Adrenal gland (tissue), 12 donors: ENCODE measurements around the gene CDC14B. TPM values are rescaled to one million over a fixed set of nuclear protein-coding genes. Genes with fewer than 3 reads are reported as not detected.
"Not testable (repeated sequence)": the region's sequence is repeated elsewhere in the genome, so short reads cannot be mapped to it uniquely, and the experiment has no call there.

Source experiments
- DNase-seq, 7 donors: peaks; one replicate each; pipeline ENCODE4 v3.0.0-alpha.2; 2019 to 2020
- H3K27ac ChIP-seq, 5 donors: fragments of 200-600 bp; sonication (generic) in 4 of 5; 1 replicate in 3 of 5; 2 replicates in 2 of 5; pipeline versions ENCODE4 v1.5.1 to v1.8.0; 2016 to 2020; ENCODE audit warnings: mild to moderate bottlenecking in 1 of 5
- H3K27me3 ChIP-seq: fragments of 200-600 bp; 2 replicates; pipeline ENCODE4 v1.8.0; 2021
- H3K36me3 ChIP-seq, 2 donors: fragments of 200-600 bp; replicated peaks in 1 of 2; 1 replicate in 1 of 2; 2 replicates in 1 of 2; pipeline versions ENCODE4 v1.5.1 to v1.8.0; 2018 to 2022
- H3K4me1 ChIP-seq, 2 donors: fragments of 200-600 bp; replicated peaks in 1 of 2; 1 replicate in 1 of 2; 2 replicates in 1 of 2; pipeline versions ENCODE4 v1.5.1 to v1.8.0; 2018 to 2021
- H3K4me3 ChIP-seq, 4 donors: fragments of 200-600 bp; sonication (generic) in 3 of 4; one replicate each; pipeline ENCODE4 v1.5.1; 2016 to 2018
- H3K9me3 ChIP-seq, 3 donors: fragments of 200-600 bp; sonication (generic) in 1 of 3; replicated peaks in 1 of 3; 1 replicate in 2 of 3; 2 replicates in 1 of 3; pipeline versions ENCODE4 v1.5.1 to v1.8.0; 2016 to 2021
- POLR2A ChIP-seq, 2 donors: fragments of 450-650 bp; IDR thresholded peaks; one replicate each; pipeline ENCODE4 v1.6.1; 2017; ENCODE audit warnings: antibody characterized with exemption in 2 of 2, mild to moderate bottlenecking in 2 of 2, moderate library complexity in 1 of 2
- WGBS, 4 donors: extraction: QIAGEN DNeasy Blood & Tissue Kit in 2 of 4; methylation state at CpG; one replicate each; pipeline versions ENCODE4 v1.1.5 to v1.1.7; 2013 to 2017; 5-methylcytosine and 5-hydroxymethylcytosine counted together
- intact Hi-C, 2 donors: fragments of 100-400 bp; cut with DNase I; formaldehyde crosslinking; loops; one replicate each; pipeline versions ENCODE4 v1.14.1 to v1.15.0; 2022 to 2023
- polyA plus RNA-seq, 3 donors: library from polyadenylated mRNA; stranded (reverse); fragments of 200-250 nt in 2 of 3; fragments of 350-450 nt in 1 of 3; fragmentation: Illumina TruSeq in 1 of 3; extraction: RNeasy Lipid Tissue Mini Kit (QIAGEN cat#74804) in 1 of 3; gene quantifications; one replicate each; pipeline ENCODE4 v1.2.3, GENCODE V29; 2013 to 2014
- total RNA-seq, 9 donors: library from RNA; depleted of rRNA in 4 of 9; stranded (reverse); fragments of >200 nt in 4 of 9; fragments of 120-200 nt in 1 of 9; fragmentation: NEBNext Ultra II Directional in 1 of 9; extraction: Animal tissue kit (Norgen Biotek cat#: 25700) in 1 of 9; gene quantifications; one replicate each; pipeline versions ENCODE4 v1.1.0 to v1.2.4, GENCODE V29; 2013 to 2023
- TF ChIP-seq, protein P1 (sequence below), 6 experiments: fragments of 450-650 bp in 4 of 6; fragments of 200-600 bp in 2 of 6; sonication (generic) in 1 of 6; IDR thresholded peaks; 1 replicate in 5 of 6; 2 replicates in 1 of 6; pipeline versions ENCODE4 v1.5.1 to v1.8.0; 2016 to 2021; ENCODE audit warnings: antibody characterized with exemption in 6 of 6, mild to moderate bottlenecking in 2 of 6, moderate library complexity in 1 of 6
- donor health status: healthy with polysubstance abuse.
- donor health status: Bipolar disorder and iron deficiency.
- donor health status: DM: yes; HTN: yes; CAD: no.
- donor health status: DM: no; HTN: no; CAD: no.
- donor health status: DM: no; HTN: no; CAD: no.
- donor health status: DM: yes; HTN: yes; CAD: no.

Gene CDC14B
- total and polyA plus RNA-seq, 12 donors, result 2.1 to 19.1 (median 10.2) TPM

DNA sequence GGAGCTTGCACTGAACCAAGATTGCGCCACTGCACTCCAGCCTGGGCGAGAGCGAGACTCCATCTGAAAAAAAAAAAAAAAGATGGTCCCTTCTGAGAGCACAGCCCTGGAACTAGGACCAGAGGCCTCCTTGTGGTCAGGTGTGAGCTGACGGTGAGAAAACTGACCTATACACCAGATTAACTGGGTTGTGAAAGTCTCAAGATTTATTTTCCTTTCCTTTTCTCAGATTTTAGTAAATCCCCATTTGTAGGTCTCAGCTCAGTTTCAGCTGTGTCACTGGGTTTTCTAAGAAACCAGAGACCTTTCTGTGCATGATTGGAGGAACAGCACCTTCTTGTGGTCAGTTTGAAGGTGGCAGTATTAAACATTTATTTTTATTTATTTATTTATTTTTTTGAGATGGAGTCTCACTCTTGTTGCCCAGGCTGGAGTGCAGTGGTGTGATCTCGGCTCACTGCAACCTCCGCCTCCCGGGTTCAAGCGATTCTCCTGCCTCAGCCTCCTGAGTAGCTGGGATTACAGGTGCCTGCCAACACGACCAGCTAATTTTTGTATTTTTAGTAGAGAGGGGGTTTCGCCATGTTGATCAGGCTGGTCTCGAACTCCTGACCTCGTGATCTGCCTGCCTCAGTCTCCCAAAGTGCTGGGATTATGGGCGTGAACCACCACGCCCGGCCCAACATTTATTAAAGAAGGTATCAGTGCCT lies 47.2 kb upstream of the CDC14B start:
- intact Hi-C loops, result loop anchor here (5.0 to 10.0 kb wide), 2 partner anchors 335 to 432 kb away; no protein-coding TSS in a partner anchor
- not testable (repeated sequence) for H3K27ac ChIP-seq, H3K9me3 ChIP-seq, H3K36me3 ChIP-seq, H3K27me3 ChIP-seq, H3K4me3 ChIP-seq, H3K4me1 ChIP-seq
- TF ChIP-seq, protein P1, sequence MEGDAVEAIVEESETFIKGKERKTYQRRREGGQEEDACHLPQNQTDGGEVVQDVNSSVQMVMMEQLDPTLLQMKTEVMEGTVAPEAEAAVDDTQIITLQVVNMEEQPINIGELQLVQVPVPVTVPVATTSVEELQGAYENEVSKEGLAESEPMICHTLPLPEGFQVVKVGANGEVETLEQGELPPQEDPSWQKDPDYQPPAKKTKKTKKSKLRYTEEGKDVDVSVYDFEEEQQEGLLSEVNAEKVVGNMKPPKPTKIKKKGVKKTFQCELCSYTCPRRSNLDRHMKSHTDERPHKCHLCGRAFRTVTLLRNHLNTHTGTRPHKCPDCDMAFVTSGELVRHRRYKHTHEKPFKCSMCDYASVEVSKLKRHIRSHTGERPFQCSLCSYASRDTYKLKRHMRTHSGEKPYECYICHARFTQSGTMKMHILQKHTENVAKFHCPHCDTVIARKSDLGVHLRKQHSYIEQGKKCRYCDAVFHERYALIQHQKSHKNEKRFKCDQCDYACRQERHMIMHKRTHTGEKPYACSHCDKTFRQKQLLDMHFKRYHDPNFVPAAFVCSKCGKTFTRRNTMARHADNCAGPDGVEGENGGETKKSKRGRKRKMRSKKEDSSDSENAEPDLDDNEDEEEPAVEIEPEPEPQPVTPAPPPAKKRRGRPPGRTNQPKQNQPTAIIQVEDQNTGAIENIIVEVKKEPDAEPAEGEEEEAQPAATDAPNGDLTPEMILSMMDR (IDR thresholded peaks at IDR 0.05), result peak; percentile 75 to 96 (median 88)
- peak in 5 of 7 donors; percentile 18 to 61 (median 47) for DNase-seq
- WGBS, 4 donors, result 51 to 66% (median 53%) methylated on average over 15 of the region's 15 CpGs

DNA sequence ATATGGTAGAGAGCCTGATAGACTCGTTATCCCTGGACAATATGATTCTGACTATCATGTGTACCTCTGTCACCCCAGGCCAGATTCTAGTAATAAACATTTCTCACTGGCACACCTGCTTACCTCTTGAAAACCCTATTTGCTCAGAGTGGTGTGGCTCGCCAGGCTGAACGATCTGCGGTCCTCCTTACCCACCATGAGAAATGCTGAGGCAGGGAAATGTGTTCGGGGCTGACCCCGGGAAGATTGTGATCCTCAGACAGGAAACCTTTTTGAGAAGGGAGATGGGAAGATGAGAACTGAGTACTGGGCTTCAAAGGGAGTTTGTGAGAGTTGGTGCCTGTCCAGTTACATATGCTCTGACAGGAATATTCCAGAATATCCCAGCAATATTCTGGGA lies 46.1 kb upstream of the CDC14B start:
- 65 to 86% (median 80%) methylated on average over 6 of the region's 6 CpGs for WGBS, 4 donors
- no peak overlapping the region for H3K4me3 ChIP-seq
- no peaks in the 10 kb centered on the region for H3K27me3 ChIP-seq
- no peak overlapping the region for H3K27ac ChIP-seq
- no peak for DNase-seq
- intact Hi-C loops, result loop anchor here (5.0 to 10.0 kb wide), 2 partner anchors 333 to 431 kb away; no protein-coding TSS in a partner anchor
- H3K4me1 ChIP-seq, result no peaks in the 10 kb centered on the region
- no peaks in the 10 kb centered on the region for H3K9me3 ChIP-seq
- TF ChIP-seq, protein P1 (IDR thresholded peaks at IDR 0.05), result no peak
- TF ChIP-seq POLR2A (IDR thresholded peaks at IDR 0.05), result no peak
- H3K36me3 ChIP-seq, result no peaks in the 10 kb centered on the region

DNA sequence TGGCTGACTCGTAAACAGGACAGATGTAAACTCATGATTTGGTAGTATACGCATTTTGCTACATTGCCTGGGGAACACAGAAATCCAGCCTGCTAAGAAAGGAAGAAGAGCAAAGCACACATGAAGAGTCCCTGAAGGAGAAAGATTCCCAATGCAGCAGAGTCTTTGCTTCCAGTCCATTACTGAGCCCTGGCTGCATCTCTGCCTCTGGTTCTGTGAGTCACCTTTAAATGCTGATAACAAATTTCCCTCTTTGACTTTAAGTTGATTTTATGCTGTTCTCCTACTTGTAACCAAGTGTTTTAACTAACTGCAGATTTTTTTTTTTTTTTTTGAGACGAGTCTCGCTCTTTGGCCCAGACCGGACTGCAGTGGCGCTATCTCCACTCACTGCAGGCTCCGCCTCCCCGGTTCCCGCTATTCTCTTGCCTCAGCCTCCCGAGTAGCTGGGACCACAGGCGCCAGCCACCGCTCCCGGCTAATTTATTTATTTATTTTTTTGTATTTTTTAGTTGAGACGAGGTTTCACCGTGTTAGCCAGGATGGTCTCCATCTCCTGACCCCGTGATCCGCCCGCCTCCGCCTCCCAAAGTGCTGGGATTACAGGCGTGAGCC lies 44.0 kb upstream of the CDC14B start:
- intact Hi-C loops, result loop anchor here (10.0 kb wide), 1 partner anchor 429 kb away; no protein-coding TSS in a partner anchor
- no peaks in the 10 kb centered on the region for H3K9me3 ChIP-seq
- no peaks in the 10 kb centered on the region for H3K27me3 ChIP-seq
- H3K27ac ChIP-seq, result no peak overlapping the region
- no peaks in the 10 kb centered on the region for H3K4me1 ChIP-seq
- no peak overlapping the region for H3K4me3 ChIP-seq
- no peak for TF ChIP-seq POLR2A (IDR thresholded peaks at IDR 0.05)
- TF ChIP-seq, protein P1 (IDR thresholded peaks at IDR 0.05), result no peak
- no peaks in the 10 kb centered on the region for H3K36me3 ChIP-seq
- peak in 1 of 7 donors; percentile 11 for DNase-seq
- 88 to 93% (median 90%) methylated on average over 20 of the region's 20 CpGs for WGBS, 4 donors

DNA sequence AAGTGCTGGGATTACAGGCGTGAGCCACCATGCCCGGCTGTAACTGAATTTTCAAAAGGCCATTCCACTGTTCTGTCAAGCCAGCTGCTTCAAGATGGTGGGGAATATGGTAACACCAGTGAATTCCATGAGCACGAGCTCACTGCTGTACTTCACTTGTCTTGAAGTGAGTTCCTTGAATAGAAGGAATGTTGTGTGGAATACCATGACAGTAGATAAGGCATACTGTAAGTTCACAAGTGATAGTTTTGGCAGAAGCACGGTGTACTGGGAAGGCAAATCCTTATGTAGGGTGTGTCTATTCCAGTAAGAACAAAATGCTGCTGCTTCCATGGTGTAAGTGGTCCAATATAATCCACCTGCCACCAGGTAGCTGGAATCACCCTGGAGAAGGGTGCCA lies 42.1 kb upstream of the CDC14B start:
- Histone ChIP-seq H3K9me3 (no peaks in the 10 kb centered on the region), H3K27me3 (no peaks in the 10 kb centered on the region), H3K27ac (no peak overlapping the region), H3K4me1 (no peaks in the 10 kb centered on the region), H3K4me3 (no peak overlapping the region), H3K36me3 (no peaks in the 10 kb centered on the region)
- TF ChIP-seq, protein P1 (IDR thresholded peaks at IDR 0.05), result no peak
- TF ChIP-seq POLR2A (IDR thresholded peaks at IDR 0.05), result no peak
- intact Hi-C loops, result loop anchor here (10.0 kb wide), 1 partner anchor 427 kb away; no protein-coding TSS in a partner anchor
- 86 to 96% (median 90%) methylated on average over 4 of the region's 4 CpGs for WGBS, 4 donors
- DNase-seq, result no peak
